ENCODE data around the gene SMIM44.
"Not testable (repeated sequence)": the region's sequence is repeated elsewhere in the genome, so short reads cannot be mapped to it uniquely, and the experiment has no call there.

The SMIM44 gene

GRCh38 chr19:3511506-3512251 is 28.4 kb upstream of the SMIM44 start:
- no peak overlapping the region for H3K4me3 ChIP-seq (ENCODE audit: control insufficient read depth, low read depth, low read length)
- no peak for DNase-seq (ENCODE audit: low read depth)
- no peak for TF ChIP-seq CTCF (IDR thresholded peaks at IDR 0.05; ENCODE audit: control insufficient read depth, insufficient read depth, low read depth, low read length, missing control alignments)

GRCh38 chr19:3510727-3511126 is 27.5 kb upstream of the SMIM44 start:
- DNase-seq (ENCODE audit: low read depth): no peak
- TF ChIP-seq CTCF (IDR thresholded peaks at IDR 0.05; ENCODE audit: control insufficient read depth, insufficient read depth, low read depth, low read length, missing control alignments): no peak

GRCh38 chr19:3509566-3509989 is 26.3 kb upstream of the SMIM44 start:
- TF ChIP-seq CTCF (IDR thresholded peaks at IDR 0.05; ENCODE audit: control insufficient read depth, insufficient read depth, low read depth, low read length, missing control alignments): no peak
- no peak overlapping the region for H3K4me3 ChIP-seq (ENCODE audit: control insufficient read depth, low read depth, low read length)
- no peak for DNase-seq (ENCODE audit: low read depth)

More at GRCh38 chr19:3510727-3511126, 27.5 kb upstream of the SMIM44 start:
- no peak overlapping the region for H3K4me3 ChIP-seq (ENCODE audit: control insufficient read depth, low read depth, low read length)

GRCh38 chr19:3508771-3509535 is 25.7 kb upstream of the SMIM44 start:
- H3K4me3 ChIP-seq (ENCODE audit: control insufficient read depth, low read depth, low read length): no peak overlapping the region
- TF ChIP-seq CTCF (IDR thresholded peaks at IDR 0.05; ENCODE audit: control insufficient read depth, insufficient read depth, low read depth, low read length, missing control alignments): no peak
- DNase-seq (ENCODE audit: low read depth): no peak

- H3K4me3 ChIP-seq (ENCODE audit: control insufficient read depth, low read depth, low read length); DNase-seq (ENCODE audit: low read depth): not testable (repeated sequence)
Measured at GRCh38 chr19:3508121-3508661, 24.9 kb upstream of the SMIM44 start.

- TF ChIP-seq CTCF (IDR thresholded peaks at IDR 0.05; ENCODE audit: control insufficient read depth, insufficient read depth, low read depth, low read length, missing control alignments): no peak
- H3K4me3 ChIP-seq (ENCODE audit: control insufficient read depth, low read depth, low read length): peak overlapping the region; percentile 83
- no peak for DNase-seq (ENCODE audit: low read depth)
Measured at GRCh38 chr19:3507371-3508120, 24.3 kb upstream of the SMIM44 start.

Measured in AG09309 (cell line).